ENCODE results near the gene ZNF789.
"Not testable (repeated sequence)": the region's sequence is repeated elsewhere in the genome, so short reads cannot be mapped to it uniquely, and the experiment has no call there.

Gene ZNF789

GRCh38 chr7:99457650-99458493, 14.8 kb upstream of the ZNF789 start:
- no peak for DNase-seq (ENCODE audit: low read depth in 3 of 3)

DNA sequence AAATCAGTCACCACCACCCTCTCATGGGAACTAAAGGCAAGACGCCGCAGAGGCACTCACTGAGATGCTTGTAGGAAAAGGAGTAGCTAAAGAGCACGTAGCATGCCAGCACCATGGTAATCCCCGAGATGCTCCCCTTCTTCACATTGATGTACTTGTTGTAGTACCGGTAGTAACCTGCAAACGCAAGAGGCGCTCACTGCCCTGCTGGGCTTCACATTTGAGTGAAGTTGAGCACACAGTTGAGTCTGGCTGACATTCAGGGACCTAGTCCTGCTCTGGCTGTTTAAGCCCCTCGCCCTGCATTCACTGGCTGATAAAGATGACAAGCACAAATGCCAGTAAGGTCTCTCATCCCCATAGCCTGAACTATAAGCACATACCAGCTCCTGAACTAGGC, 13.6 kb upstream of the ZNF789 start:
- DNase-seq (ENCODE audit: low read depth in 3 of 3): no peak

DNA sequence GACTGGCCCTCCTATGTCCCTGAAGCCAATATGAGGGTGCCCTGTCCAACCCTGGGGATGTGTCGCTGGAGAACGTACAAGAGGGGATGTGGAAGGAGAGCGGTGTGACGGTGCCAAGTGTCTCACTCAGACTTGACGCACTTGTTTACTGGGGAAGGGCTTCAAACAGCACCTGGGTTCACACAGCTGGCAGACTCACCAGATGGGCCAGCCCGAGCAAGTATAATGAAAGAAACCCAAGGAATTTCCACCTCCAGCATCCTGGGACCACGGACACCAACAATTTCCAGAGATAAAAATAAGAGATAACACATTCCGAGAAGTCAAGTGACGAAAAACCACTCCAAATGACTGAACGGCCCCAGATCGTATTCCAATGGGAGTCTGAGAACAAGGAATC, 12.0 kb upstream of the ZNF789 start:
- DNase-seq (ENCODE audit: low read depth in 3 of 3): no peak

GRCh38 chr7:99461221-99461620, 11.5 kb upstream of the ZNF789 start:
- DNase-seq (ENCODE audit: low read depth in 3 of 3): no peak

GRCh38 chr7:99465421-99465768, 7.3 kb upstream of the ZNF789 start:
- no peak for DNase-seq (ENCODE audit: low read depth in 3 of 3)

DNA sequence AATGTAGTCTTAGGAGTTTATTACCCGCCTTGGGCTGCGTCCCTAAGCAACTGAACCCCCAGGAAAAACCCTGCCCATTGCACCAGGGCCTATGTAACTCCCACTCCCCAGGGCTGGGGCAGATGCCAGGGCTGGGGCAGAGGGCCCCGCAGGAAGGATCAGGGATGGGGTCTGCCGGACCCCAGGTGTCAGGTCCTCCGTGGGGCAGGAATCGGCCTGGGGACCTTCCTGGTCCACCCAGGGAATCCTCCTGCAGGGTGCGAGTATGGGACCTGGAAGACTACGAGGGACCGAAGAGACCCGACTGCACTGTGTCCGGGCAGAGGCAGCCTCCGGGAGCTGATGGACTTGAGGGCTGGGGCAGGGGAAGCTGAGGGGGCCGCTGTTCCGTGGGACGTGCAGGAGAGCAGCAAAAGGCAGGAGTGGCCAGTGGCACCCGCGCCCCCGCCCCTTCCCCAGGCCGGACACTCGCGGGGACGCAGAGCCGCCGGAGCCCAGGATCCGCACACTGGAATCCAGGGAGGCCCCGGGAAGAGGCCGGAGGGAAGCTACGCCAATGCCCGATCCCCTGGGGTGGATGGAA, 4.3 kb upstream of the ZNF789 start:
- no peak for DNase-seq (ENCODE audit: low read depth in 3 of 3)

DNA sequence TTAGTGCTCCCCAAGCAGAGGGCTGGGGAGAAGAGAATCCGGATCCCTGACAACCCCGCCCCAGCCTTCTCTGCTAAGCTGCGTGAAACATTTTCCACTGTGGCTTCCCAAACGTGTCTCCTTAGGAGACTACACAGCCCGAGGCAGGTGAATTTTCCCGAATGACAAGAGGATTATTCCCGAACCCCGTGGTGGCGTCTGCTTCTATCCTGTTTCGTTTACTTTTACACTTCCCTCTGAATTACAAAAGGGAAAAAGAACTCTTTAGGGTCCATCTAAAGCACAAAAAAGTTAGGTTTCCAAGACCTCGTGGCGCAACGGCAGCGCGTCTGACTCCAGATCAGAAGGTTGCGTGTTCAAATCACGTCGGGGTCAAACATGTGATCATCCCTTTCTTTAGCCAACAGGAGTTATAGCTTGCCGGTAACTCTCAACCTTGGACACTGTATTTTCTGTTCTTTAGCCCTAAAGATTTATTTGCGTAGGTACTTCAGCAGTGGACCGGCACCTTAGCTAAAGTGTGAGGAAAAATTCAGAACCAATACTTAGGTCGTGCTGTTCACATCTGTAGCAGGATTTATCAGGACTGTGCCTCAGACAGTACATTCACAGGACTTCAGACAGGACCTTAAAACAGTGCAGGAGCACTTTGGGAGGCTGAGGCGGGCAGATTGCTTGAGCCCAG, 3.2 kb upstream of the ZNF789 start:
- DNase-seq (ENCODE audit: low read depth in 3 of 3): no peak

GRCh38 chr7:99473315-99473596, 566 bp downstream of the ZNF789 start:
- DNase-seq (ENCODE audit: low read depth in 3 of 3): no peak

- DNase-seq (ENCODE audit: low read depth in 3 of 3): no peak
These were observed 3.4 kb downstream of the ZNF789 start for GRCh38 chr7:99476107-99476506.

- DNase-seq (ENCODE audit: low read depth in 3 of 3): no peak
These were observed 6.1 kb downstream of the ZNF789 start for GRCh38 chr7:99478464-99479440.

- no peak for DNase-seq (ENCODE audit: low read depth in 3 of 3)
These were observed 12.4 kb downstream of the ZNF789 start for GRCh38 chr7:99485094-99485493.

DNA sequence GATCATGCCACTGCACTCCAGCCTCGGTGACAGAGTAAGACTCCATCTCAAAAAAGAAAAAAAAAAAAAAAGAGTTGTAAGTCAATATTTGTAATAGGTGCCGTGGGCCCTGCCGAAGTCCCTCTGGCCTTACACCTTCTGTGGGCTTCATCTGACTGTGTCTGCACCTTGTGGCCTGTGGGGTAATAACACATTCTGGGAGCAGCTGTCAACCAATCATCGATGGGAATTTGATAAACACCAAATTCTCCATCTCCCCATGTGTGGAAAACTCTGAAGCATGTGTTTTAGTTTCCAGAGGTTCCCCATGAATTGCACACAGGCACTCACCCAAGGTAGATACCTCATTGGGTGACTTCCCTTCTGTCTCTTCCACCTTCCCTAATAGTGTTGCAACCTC, 16.5 kb downstream of the ZNF789 start:
- no peak for DNase-seq (ENCODE audit: low read depth in 3 of 3)

- no peak for DNase-seq (ENCODE audit: low read depth in 3 of 3)
These were observed 18.2 kb downstream of the ZNF789 start for GRCh38 chr7:99490878-99491277.

- DNase-seq (ENCODE audit: low read depth in 3 of 3): no peak
These were observed 21.1 kb downstream of the ZNF789 start for GRCh38 chr7:99493823-99494222.

DNA sequence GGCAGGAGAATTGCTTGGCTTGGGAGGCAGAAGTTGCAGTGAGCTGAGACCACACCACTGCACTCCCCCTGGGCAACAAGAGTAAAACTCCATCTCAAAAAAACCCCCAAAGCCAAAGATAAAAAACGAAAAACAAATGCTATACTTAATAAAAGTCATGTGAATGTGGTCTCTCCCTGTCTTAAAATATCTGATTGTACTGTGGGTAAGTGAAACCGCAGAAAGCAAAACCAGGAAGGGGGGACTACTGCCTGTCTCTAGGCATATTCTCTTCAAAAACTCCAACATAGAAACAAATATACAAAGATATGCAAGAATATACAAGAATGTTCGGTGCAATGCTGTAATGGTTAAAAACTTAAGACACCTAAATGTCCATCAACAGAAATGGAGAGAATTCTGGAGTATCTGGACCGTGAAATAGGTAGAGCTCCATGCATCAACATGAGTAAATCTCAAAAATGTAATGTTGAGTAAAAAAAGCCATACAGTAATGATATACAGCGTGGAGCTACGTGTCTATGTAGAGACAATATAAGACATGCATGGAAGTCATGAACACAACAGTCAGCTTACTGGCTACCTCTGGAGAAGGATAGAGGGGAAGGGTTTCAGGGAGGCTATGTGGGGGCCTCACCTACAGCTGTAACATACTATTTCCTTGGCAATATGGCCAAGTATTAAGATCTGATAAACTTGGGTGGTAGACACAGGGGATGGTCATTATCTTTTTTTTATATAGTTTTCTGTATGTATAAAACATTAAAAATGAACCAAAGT, 25.3 kb downstream of the ZNF789 start:
- no peak for DNase-seq (ENCODE audit: low read depth in 3 of 3)

DNA sequence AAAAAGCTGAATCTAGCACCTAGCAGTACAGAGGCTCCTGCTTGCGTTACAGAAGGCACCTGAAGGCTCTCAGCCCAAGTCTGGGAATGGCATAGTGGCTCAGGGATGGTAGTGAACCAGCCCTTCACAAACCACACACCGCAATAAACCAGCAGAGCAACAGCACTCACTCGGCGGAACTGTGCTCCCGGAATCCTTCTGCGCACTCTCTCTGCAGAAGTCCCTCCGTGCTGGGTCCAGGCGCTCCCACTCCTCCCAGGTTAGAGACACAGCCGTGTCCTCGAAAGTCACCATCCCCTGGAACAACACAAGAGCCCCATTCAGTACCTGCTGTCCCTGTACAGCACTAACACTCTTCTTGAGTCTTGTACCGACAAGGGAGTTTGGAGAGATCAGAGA, 25.9 kb downstream of the ZNF789 start:
- DNase-seq (ENCODE audit: low read depth in 3 of 3): no peak

GRCh38 chr7:99499371-99499720, 26.7 kb downstream of the ZNF789 start:
- no peak for DNase-seq (ENCODE audit: low read depth in 3 of 3)

GRCh38 chr7:99499721-99500636, 27.3 kb downstream of the ZNF789 start, which contains the start of gene ZNF394:
Gene ZNF394, minus strand, starts transcription at chr7:99500281. Its CDS starts 188 bp downstream, at chr7:99500093.
- DNase-seq (ENCODE audit: low read depth in 3 of 3): peak; percentile 66 to 77 (median 76)

- DNase-seq (ENCODE audit: low read depth in 3 of 3): no peak
These were observed 27.9 kb downstream of the ZNF789 start for GRCh38 chr7:99500637-99501009.

DNA sequence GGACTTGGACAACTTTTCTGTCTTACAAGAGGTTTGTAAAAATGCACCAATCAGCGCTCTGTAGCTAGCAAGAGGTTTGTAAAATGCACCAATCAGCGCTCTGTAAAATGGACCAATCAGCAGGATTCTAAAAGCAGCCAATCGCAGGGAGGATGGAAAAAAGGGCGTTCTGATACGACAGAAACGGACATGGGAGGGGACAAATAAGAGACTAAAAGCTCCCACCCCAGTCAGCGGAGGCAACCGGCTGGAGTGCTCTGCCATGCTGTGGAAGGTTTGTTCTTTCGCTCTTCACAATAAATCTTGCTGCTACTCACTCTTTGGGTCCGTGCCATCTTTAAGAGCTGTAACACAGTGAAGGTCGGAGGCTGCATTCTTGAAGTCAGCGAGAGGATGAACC, 28.5 kb downstream of the ZNF789 start:
- not testable (repeated sequence) for DNase-seq (ENCODE audit: low read depth in 3 of 3)
